ENCODE measurements around the gene ZBTB24. TPM values are rescaled to one million over a fixed set of nuclear protein-coding genes. Genes with fewer than 3 reads are reported as not detected.
A peak's percentile ranks its signal among the peaks of the same experiment; 100 is the strongest.

The ZBTB24 gene
- total and polyA plus RNA-seq, 2 of the 13 experiments (the other 11 are each of a cell fraction or from before 2014, with no cell fraction given): 1.5 to 6.2 TPM

DNA sequence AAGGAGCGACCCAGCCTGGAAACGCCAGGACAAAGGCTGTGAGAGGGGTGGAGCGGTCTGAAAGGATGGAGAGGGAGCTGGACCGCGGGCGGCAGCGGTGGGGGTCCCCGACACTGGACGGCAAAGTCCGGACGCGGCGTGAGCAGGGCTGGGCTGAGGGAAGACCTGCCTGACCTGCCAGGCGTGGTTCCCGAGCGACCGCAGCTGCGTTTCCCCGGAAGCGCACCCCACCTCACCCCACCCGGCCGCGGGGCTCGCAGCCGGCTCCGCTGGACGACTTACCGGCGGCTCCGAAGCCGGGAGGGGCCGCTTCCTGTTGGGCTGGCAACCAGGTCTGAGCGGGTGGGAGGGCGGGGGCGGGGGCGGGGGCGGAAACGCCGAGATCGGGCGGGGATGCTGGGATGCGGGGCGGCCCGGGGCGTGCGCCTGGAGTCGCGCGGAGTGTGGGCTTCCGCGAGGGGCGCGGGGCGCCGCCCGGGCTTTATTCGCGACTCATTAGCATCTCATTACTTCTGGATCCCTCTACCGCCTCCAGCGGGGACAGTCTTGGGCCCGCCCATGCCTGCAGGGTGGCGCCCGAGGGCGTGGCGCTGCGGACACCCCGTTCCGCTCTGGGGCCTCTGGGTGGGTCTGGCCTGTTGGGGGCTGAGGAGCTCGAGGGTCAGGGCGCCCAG is 27.4 kb downstream of the ZBTB24 start, which contains the start of gene MICAL1 (continued):
- 0 out of 2 replicates have a peak, but pooled peaks have one; percentile 14 for TF ChIP-seq ZSCAN31 (CRISPR knock-in tag; IDR thresholded peaks at IDR 0.05; ENCODE audit: low read depth)
- TF ChIP-seq ZNF10 (CRISPR knock-in tag; IDR thresholded peaks at IDR 0.05; ENCODE audit: borderline replicate concordance, low read depth): no peak
- TF ChIP-seq EP300 (IDR thresholded peaks at IDR 0.05; ENCODE audit: low read depth in 2 of 2, low read length in 2 of 2): no peak
- TF ChIP-seq EP300 (CRISPR knock-in tag; IDR thresholded peaks at IDR 0.05; ENCODE audit: borderline replicate concordance): no peak
- TF ChIP-seq, protein P1, sequence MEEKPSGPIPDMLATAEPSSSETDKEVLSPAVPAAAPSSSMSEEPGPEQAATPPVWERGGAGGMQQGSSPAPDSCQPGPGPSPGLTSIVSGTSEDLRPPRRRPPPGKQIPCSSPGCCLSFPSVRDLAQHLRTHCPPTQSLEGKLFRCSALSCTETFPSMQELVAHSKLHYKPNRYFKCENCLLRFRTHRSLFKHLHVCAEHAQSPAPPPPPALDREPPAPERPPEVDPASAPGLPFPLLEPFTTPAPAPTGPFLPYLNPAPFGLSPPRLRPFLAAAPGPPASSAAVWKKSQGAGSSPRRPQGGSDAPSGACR (CRISPR knock-in tag; IDR thresholded peaks at IDR 0.05): peak; percentile 90; the same call in 1 of the 2 replicates
- peak; percentile 37; the same call in 1 of the 2 replicates for TF ChIP-seq GABPA (IDR thresholded peaks at IDR 0.05; ENCODE audit: low read depth, low read length)
- peak; percentile 68 for TF ChIP-seq GABPA (CRISPR knock-in tag; IDR thresholded peaks at IDR 0.05; ENCODE audit: low read depth)
- TF ChIP-seq MTF2 (CRISPR knock-in tag; IDR thresholded peaks at IDR 0.05; ENCODE audit: borderline replicate concordance): 0 out of 2 replicates have a peak, but pooled peaks have one; percentile 64
- TF ChIP-seq, protein P2, sequence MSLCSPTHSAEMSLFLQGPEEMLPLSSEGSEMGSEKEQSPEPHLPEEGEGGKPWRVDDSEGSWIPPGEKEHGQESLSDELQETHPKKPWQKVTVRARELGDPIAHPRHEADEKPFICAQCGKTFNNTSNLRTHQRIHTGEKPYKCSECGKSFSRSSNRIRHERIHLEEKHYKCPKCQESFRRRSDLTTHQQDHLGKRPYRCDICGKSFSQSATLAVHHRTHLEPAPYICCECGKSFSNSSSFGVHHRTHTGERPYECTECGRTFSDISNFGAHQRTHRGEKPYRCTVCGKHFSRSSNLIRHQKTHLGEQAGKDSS (CRISPR knock-in tag; IDR thresholded peaks at IDR 0.05; ENCODE audit: borderline replicate concordance, low read depth): 0 out of 2 replicates have a peak, but pooled peaks have one; percentile 3
- TF ChIP-seq RBFOX2 (IDR thresholded peaks at IDR 0.05; ENCODE audit: low read depth, low read length): peak; percentile 49
- 0 out of 2 replicates have a peak, but pooled peaks have one; percentile 12 for TF ChIP-seq ZNF331 (CRISPR knock-in tag; IDR thresholded peaks at IDR 0.05)
- TF ChIP-seq, protein P3, sequence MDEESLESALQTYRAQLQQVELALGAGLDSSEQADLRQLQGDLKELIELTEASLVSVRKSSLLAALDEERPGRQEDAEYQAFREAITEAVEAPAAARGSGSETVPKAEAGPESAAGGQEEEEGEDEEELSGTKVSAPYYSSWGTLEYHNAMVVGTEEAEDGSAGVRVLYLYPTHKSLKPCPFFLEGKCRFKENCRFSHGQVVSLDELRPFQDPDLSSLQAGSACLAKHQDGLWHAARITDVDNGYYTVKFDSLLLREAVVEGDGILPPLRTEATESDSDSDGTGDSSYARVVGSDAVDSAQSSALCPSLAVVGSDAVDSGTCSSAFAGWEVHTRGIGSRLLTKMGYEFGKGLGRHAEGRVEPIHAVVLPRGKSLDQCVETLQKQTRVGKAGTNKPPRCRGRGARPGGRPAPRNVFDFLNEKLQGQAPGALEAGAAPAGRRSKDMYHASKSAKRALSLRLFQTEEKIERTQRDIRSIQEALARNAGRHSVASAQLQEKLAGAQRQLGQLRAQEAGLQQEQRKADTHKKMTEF (CRISPR knock-in tag; IDR thresholded peaks at IDR 0.05): 0 out of 2 replicates have a peak, but pooled peaks have one; percentile 45
- 0 out of 2 replicates have a peak, but pooled peaks have one; percentile 6 for TF ChIP-seq ISL2 (CRISPR knock-in tag; IDR thresholded peaks at IDR 0.05)
- TF ChIP-seq CAMTA2 (CRISPR knock-in tag; IDR thresholded peaks at IDR 0.05; ENCODE audit: borderline replicate concordance): no peak
- 0 out of 2 replicates have a peak, but pooled peaks have one; percentile 11 for TF ChIP-seq ZIK1 (CRISPR knock-in tag; IDR thresholded peaks at IDR 0.05; ENCODE audit: borderline replicate concordance, low read depth)
- 0 out of 2 replicates have a peak, but pooled peaks have one; percentile 49 for TF ChIP-seq ELF1 (CRISPR knock-in tag; IDR thresholded peaks at IDR 0.05)
- TF ChIP-seq HMG20B (CRISPR knock-in tag; conservative IDR thresholded peaks at IDR 0.05): no peak
- peak; percentile 32; the same call in 1 of the 2 replicates for TF ChIP-seq SIN3A (IDR thresholded peaks at IDR 0.05; ENCODE audit: borderline replicate concordance, low read depth, low read length)
- no peak for TF ChIP-seq RORA (CRISPR knock-in tag; IDR thresholded peaks at IDR 0.05)
- TF ChIP-seq, protein P4, sequence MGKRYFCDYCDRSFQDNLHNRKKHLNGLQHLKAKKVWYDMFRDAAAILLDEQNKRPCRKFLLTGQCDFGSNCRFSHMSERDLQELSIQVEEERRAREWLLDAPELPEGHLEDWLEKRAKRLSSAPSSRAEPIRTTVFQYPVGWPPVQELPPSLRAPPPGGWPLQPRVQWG (CRISPR knock-in tag; IDR thresholded peaks at IDR 0.05; ENCODE audit: borderline replicate concordance, low read depth): no peak
- TF ChIP-seq JARID2 (CRISPR knock-in tag; IDR thresholded peaks at IDR 0.05; ENCODE audit: insufficient replicate concordance): peak; percentile 19
- TF ChIP-seq GATAD2A (CRISPR knock-in tag; IDR thresholded peaks at IDR 0.05): no peak
- TF ChIP-seq SOX13 (IDR thresholded peaks at IDR 0.05): no peak
- no peak for TF ChIP-seq SOX13 (CRISPR knock-in tag; conservative IDR thresholded peaks at IDR 0.05 in 1 of 2, IDR thresholded peaks at IDR 0.05 in 1 of 2)
- peak; percentile 15; the same call in 1 of the 2 replicates for TF ChIP-seq POGZ (CRISPR knock-in tag; IDR thresholded peaks at IDR 0.05)
- TF ChIP-seq MZF1 (CRISPR knock-in tag; IDR thresholded peaks at IDR 0.05; ENCODE audit: borderline replicate concordance): 0 out of 2 replicates have a peak, but pooled peaks have one; percentile 29
